Mesendoderm (in vitro differentiated cells): ENCODE results near the gene CDH11.
A peak's percentile ranks its signal among the peaks of the same experiment; 100 is the strongest.

Experiments
- DNase-seq: peaks from one replicate; pipeline ENCODE4 v3.0.0; 2013
- H2AK5ac ChIP-seq: 2 replicates; pipeline ENCODE4 v1.6.1; 2013; ENCODE audit warnings: low read length, inconsistent platforms
- H2BK120ac ChIP-seq: 2 replicates; pipeline ENCODE4 v1.6.1; 2013; ENCODE audit warnings: low read depth, mild to moderate bottlenecking, low read length, moderate library complexity, mixed read lengths
- H2BK15ac ChIP-seq: replicated peaks from 2 replicates; pipeline ENCODE4 v1.6.1; 2013; ENCODE audit warnings: low read depth, mild to moderate bottlenecking, moderate library complexity
- H2BK5ac ChIP-seq: 2 replicates; pipeline ENCODE4 v1.6.1; 2013; ENCODE audit warnings: low read length, inconsistent platforms
- H3K18ac ChIP-seq: 2 replicates; pipeline ENCODE4 v1.6.1; 2013; ENCODE audit warnings: mild to moderate bottlenecking, low read length, mixed read lengths
- H3K23ac ChIP-seq: one replicate; pipeline ENCODE4 v1.6.1; 2013; ENCODE audit warnings: low read length
- H3K27ac ChIP-seq: 2 replicates; pipeline ENCODE4 v1.5.1; 2013; ENCODE audit warnings: low read depth, mild to moderate bottlenecking, inconsistent platforms, low read length, moderate library complexity
- H3K27me3 ChIP-seq: 2 replicates; pipeline ENCODE4 v1.6.1; 2013; ENCODE audit warnings: low read length, control low read depth, mild to moderate bottlenecking, inconsistent platforms; ENCODE audit not compliant: insufficient read depth, poor library complexity
- H3K36me3 ChIP-seq: 2 replicates; pipeline ENCODE4 v1.6.1; 2013; ENCODE audit warnings: low read length, inconsistent platforms; ENCODE audit not compliant: control insufficient read depth, insufficient read depth
- H3K4ac ChIP-seq: one replicate; pipeline ENCODE4 v1.6.1; 2013; ENCODE audit warnings: low read depth, mild to moderate bottlenecking, low read length, moderate library complexity
- H3K4me1 ChIP-seq: 2 replicates; pipeline ENCODE4 v1.6.1; 2013; ENCODE audit warnings: low read depth, low read length, inconsistent platforms; ENCODE audit not compliant: control insufficient read depth
- H3K4me2 ChIP-seq: 2 replicates; pipeline ENCODE4 v1.6.1; 2013; ENCODE audit warnings: low read length
- H3K4me3 ChIP-seq: 2 replicates; pipeline ENCODE4 v1.5.1; 2013; ENCODE audit warnings: mild to moderate bottlenecking, low read length
- H3K56ac ChIP-seq: one replicate; pipeline ENCODE4 v1.6.1; 2013; ENCODE audit warnings: low read length
- H3K79me1 ChIP-seq: 2 replicates; pipeline ENCODE4 v1.6.1; 2013; ENCODE audit warnings: low read length, inconsistent platforms
- H3K79me2 ChIP-seq: 2 replicates; pipeline ENCODE4 v1.6.1; 2013; ENCODE audit warnings: mild to moderate bottlenecking, low read length; ENCODE audit not compliant: control insufficient read depth, insufficient read depth
- H3K9ac ChIP-seq: 2 replicates; pipeline ENCODE4 v1.6.1; 2013; ENCODE audit warnings: low read length, inconsistent platforms
- H4K5ac ChIP-seq: one replicate; pipeline ENCODE4 v1.6.1; 2013; ENCODE audit warnings: low read length
- H4K8ac ChIP-seq: one replicate; pipeline ENCODE4 v1.6.1; 2013; ENCODE audit warnings: low read depth, mild to moderate bottlenecking, control low read depth, low read length, moderate library complexity
- WGBS: extraction: QIAGEN DNeasy Blood & Tissue Kit; methylation state at CpG from one replicate; pipeline ENCODE4 v1.1.7; 2013; ENCODE audit warnings: low lambda C conversion rate, missing lambda C conversion rate; ENCODE audit not compliant: insufficient coverage; ENCODE audit errors: extremely low coverage; 5-methylcytosine and 5-hydroxymethylcytosine counted together

Gene CDH11

GRCh38 chr16:64952177-64952576 is 169.7 kb downstream of the CDH11 start:
- Histone ChIP-seq H3K4me2 (no peak overlapping the region), H3K9ac (no peak overlapping the region), H3K27me3 (no peaks in the 10 kb centered on the region), H3K18ac (no peak overlapping the region), H2AK5ac (no peak overlapping the region), H3K4me3 (no peak overlapping the region), H2BK120ac (no peak overlapping the region), H3K4ac (no peak overlapping the region), H3K4me1 (no peaks in the 10 kb centered on the region), H3K79me1 (no peaks in the 10 kb centered on the region), H2BK5ac (no peak overlapping the region), H3K36me3 (no peaks in the 10 kb centered on the region), H3K79me2 (no peaks in the 10 kb centered on the region), H3K27ac (no peak overlapping the region), H2BK15ac (no peak overlapping the region), H3K23ac (no peak overlapping the region), H4K5ac (no peak overlapping the region), H4K8ac (no peak overlapping the region), H3K56ac (no peak overlapping the region)
- no peak for DNase-seq

- WGBS: no CpG with 5 or more reads among the region's 8 CpGs
- Histone ChIP-seq H3K23ac (no peak overlapping the region), H3K4ac (no peak overlapping the region), H3K4me3 (no peak overlapping the region), H3K4me1 (no peaks in the 10 kb centered on the region), H3K79me1 (no peaks in the 10 kb centered on the region), H3K18ac (no peak overlapping the region), H2BK5ac (no peak overlapping the region), H3K9ac (no peak overlapping the region), H3K79me2 (no peaks in the 10 kb centered on the region), H3K4me2 (no peak overlapping the region), H3K27me3 (no peaks in the 10 kb centered on the region), H3K36me3 (no peaks in the 10 kb centered on the region), H2BK15ac (no peak overlapping the region), H3K56ac (no peak overlapping the region), H3K27ac (no peak overlapping the region), H2AK5ac (no peak overlapping the region), H2BK120ac (no peak overlapping the region), H4K8ac (no peak overlapping the region), H4K5ac (no peak overlapping the region)
- DNase-seq: no peak
Measured at GRCh38 chr16:64951193-64951592, 170.7 kb downstream of the CDH11 start.

GRCh38 chr16:64950731-64951130 is 171.1 kb downstream of the CDH11 start:
- Histone ChIP-seq H3K4me3 (no peak overlapping the region), H3K36me3 (no peaks in the 10 kb centered on the region), H3K4me2 (no peak overlapping the region), H3K4ac (no peak overlapping the region), H3K79me2 (no peaks in the 10 kb centered on the region), H3K18ac (no peak overlapping the region), H3K79me1 (no peaks in the 10 kb centered on the region), H4K8ac (no peak overlapping the region), H3K4me1 (no peaks in the 10 kb centered on the region), H4K5ac (no peak overlapping the region), H3K23ac (no peak overlapping the region), H3K56ac (no peak overlapping the region), H3K27ac (no peak overlapping the region), H3K27me3 (no peaks in the 10 kb centered on the region), H2BK5ac (no peak overlapping the region), H3K9ac (no peak overlapping the region), H2BK15ac (no peak overlapping the region), H2BK120ac (no peak overlapping the region), H2AK5ac (no peak overlapping the region)
- WGBS: no CpG with 5 or more reads among the region's 25 CpGs
- no peak for DNase-seq

- WGBS: no CpG with 5 or more reads among the region's 7 CpGs
- Histone ChIP-seq H4K8ac (no peak overlapping the region), H2AK5ac (no peak overlapping the region), H2BK15ac (no peak overlapping the region), H3K79me1 (no peaks in the 10 kb centered on the region), H3K4me2 (no peak overlapping the region), H3K79me2 (no peaks in the 10 kb centered on the region), H4K5ac (no peak overlapping the region), H3K4me1 (no peaks in the 10 kb centered on the region), H3K27ac (no peak overlapping the region), H3K27me3 (no peaks in the 10 kb centered on the region), H3K36me3 (no peaks in the 10 kb centered on the region), H3K9ac (no peak overlapping the region), H2BK5ac (no peak overlapping the region), H3K18ac (no peak overlapping the region), H3K56ac (no peak overlapping the region), H3K23ac (no peak overlapping the region), H3K4me3 (no peak overlapping the region), H2BK120ac (no peak overlapping the region), H3K4ac (no peak overlapping the region)
- peak; percentile 38 for DNase-seq
Measured at GRCh38 chr16:64950262-64950661, 171.6 kb downstream of the CDH11 start.

GRCh38 chr16:64948056-64948455 is 173.8 kb downstream of the CDH11 start:
- Histone ChIP-seq H3K27me3 (no peaks in the 10 kb centered on the region), H2BK120ac (no peak overlapping the region), H4K8ac (no peak overlapping the region), H3K9ac (no peak overlapping the region), H3K79me2 (no peaks in the 10 kb centered on the region), H4K5ac (no peak overlapping the region), H3K4me3 (no peak overlapping the region), H2BK5ac (no peak overlapping the region), H3K4me1 (no peaks in the 10 kb centered on the region), H3K4ac (no peak overlapping the region), H2AK5ac (no peak overlapping the region), H3K23ac (no peak overlapping the region), H3K27ac (no peak overlapping the region), H3K79me1 (no peaks in the 10 kb centered on the region), H2BK15ac (no peak overlapping the region), H3K56ac (no peak overlapping the region), H3K4me2 (no peak overlapping the region), H3K18ac (no peak overlapping the region), H3K36me3 (no peaks in the 10 kb centered on the region)
- DNase-seq: no peak
- WGBS: no CpG with 5 or more reads among the region's 1 CpG

GRCh38 chr16:64947651-64948050 is 174.2 kb downstream of the CDH11 start:
- H4K5ac ChIP-seq: no peak overlapping the region
- H3K4me3 ChIP-seq: no peak overlapping the region
- H2BK120ac ChIP-seq: no peak overlapping the region
- no peak overlapping the region for H2AK5ac ChIP-seq
- H3K27ac ChIP-seq: no peak overlapping the region
- H3K9ac ChIP-seq: no peak overlapping the region
- H3K23ac ChIP-seq: no peak overlapping the region
- H3K56ac ChIP-seq: no peak overlapping the region
- no CpG with 5 or more reads among the region's 12 CpGs for WGBS
- no peaks in the 10 kb centered on the region for H3K27me3 ChIP-seq
- no peaks in the 10 kb centered on the region for H3K4me1 ChIP-seq
- DNase-seq: no peak
- no peak overlapping the region for H4K8ac ChIP-seq
- no peak overlapping the region for H2BK15ac ChIP-seq
- no peak overlapping the region for H3K4me2 ChIP-seq
- H2BK5ac ChIP-seq: no peak overlapping the region
- H3K79me1 ChIP-seq: no peaks in the 10 kb centered on the region
- H3K18ac ChIP-seq: no peak overlapping the region
- no peak overlapping the region for H3K4ac ChIP-seq
- no peaks in the 10 kb centered on the region for H3K79me2 ChIP-seq
- no peaks in the 10 kb centered on the region for H3K36me3 ChIP-seq
